ENCODE results near the gene MLX.
"Not testable (repeated sequence)": the region's sequence is repeated elsewhere in the genome, so short reads cannot be mapped to it uniquely, and the experiment has no call there.

MLX gene

DNA sequence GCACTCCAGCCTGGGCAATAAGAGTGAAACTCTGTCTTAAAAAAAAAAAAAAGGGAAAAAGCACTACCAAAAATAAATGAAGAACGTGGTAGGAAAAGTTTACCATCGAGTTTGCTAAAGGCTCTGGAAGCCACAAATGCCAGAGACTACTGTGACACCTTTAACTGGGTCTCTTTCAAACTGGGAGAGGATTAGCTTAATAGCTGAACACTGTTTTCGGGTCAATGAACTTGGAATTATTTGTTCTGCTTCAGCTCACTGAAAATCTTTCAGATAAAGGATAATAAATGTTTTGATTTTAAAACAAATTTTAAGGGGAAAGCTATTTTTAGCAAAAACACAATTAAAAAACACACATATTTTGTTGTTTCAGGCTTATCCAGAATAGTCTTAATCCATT is 40.9 kb downstream of the MLX start:
- in situ Hi-C loops (cut with HindIII; ENCODE audit: low pct_ligation_motif_present, low sequenced_read_pairs) = loop anchor here (10.0 kb wide), 1 partner anchor 57 kb away; no protein-coding TSS in a partner anchor
- peak overlapping the region; percentile 98 for H3K4me3 ChIP-seq (ENCODE audit: low read depth, low read length)
- H3K27ac ChIP-seq = no peak overlapping the region
- TF ChIP-seq, protein P1, sequence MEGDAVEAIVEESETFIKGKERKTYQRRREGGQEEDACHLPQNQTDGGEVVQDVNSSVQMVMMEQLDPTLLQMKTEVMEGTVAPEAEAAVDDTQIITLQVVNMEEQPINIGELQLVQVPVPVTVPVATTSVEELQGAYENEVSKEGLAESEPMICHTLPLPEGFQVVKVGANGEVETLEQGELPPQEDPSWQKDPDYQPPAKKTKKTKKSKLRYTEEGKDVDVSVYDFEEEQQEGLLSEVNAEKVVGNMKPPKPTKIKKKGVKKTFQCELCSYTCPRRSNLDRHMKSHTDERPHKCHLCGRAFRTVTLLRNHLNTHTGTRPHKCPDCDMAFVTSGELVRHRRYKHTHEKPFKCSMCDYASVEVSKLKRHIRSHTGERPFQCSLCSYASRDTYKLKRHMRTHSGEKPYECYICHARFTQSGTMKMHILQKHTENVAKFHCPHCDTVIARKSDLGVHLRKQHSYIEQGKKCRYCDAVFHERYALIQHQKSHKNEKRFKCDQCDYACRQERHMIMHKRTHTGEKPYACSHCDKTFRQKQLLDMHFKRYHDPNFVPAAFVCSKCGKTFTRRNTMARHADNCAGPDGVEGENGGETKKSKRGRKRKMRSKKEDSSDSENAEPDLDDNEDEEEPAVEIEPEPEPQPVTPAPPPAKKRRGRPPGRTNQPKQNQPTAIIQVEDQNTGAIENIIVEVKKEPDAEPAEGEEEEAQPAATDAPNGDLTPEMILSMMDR (IDR thresholded peaks at IDR 0.05; ENCODE audit: low read depth, low read length, missing control alignments) = no peak
- H3K27me3 ChIP-seq (replicated peaks) = no peaks in the 10 kb centered on the region
- peaks cover 8% of the 10 kb centered on the region for H3K36me3 ChIP-seq (replicated peaks)
- no peak for DNase-seq

DNA sequence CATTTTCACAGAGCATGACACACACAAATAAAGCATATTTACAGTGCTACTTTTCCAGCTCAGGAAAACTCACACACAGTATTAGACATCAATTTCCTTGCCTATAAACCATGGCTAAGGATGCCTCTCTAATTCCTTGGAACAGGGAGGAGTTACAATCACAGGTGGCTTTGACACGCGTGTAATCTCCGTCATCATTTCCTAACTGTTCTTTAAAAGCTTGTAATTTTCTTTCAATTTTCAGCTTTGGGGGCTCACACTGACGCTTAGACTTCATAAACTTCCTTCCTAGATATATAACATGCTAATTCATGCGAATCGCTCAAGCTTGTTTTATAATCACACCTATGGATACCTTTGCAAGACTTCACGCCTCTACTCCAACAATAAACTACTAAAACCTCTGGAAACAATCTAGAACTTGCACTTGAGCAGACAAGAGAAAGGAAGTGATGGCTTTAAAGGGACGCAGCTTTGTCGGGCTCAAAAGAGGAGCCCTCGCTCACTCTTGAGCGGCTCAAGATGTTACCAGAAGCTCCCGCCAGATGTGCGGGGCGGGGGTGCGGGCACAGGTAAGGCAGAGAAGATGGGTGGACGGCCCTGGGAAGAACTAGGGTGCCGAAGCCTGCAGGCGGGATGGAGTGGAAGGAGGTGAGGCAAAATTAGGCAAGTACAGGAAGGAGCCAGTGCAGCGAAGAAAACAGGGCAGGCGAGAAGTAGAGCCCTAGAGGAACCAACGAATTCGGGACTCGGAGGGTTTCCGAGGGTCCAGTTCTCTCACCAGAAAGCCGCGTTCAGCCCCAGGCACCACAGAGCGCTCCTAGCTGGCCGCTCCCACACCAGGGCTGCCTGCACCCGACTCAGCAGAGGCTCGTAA is 41.6 kb downstream of the MLX start:
- DNase-seq = no peak

DNA sequence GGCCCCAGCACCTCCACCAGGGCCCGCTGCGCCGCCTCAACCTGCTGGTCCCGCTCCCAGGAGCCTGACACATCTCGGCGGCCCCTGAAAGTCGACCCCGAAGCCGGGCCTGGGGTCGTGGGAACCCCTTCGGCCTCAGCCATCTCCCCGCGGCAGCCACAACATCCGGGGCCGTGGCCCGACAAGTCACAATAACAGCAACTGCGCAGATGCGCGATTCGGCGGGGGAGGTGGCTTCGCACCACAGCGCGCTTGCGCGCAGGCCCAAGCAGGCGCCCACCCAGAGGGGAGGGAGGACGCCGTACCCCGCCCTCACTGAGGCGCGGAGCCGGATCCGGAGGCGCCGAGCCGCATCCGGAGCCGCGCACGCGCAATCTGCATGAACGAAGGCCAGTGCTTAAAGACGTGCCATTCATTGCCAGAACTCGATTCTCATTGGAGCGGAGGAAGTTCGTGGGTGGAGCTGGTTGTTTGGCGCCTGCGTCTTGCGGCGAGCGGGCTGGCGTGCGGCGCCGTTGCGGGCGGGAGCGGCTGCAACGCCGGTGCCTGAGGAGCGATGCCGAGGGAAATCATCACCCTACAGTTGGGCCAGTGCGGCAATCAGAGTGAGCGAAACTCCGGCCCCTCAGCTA is 42.4 kb downstream of the MLX start, which contains the start of the genes RETREG3 and TUBG1:
RETREG3 (minus strand) TSS at position 193 of the 632 bp plus-strand sequence; CDS start at position 143, 50 bp downstream.
TUBG1 (plus strand) TSS at position 502 of the 632 bp plus-strand sequence; CDS start at position 557, 55 bp downstream.
- TF ChIP-seq, protein P1 (IDR thresholded peaks at IDR 0.05; ENCODE audit: low read depth, low read length, missing control alignments) = peak; percentile 68
- peak within 1 kb of the TSS; percentile 83 for H3K27ac ChIP-seq
- DNase-seq = peak; percentile 99
- no peaks in the 10 kb centered on the region for H3K27me3 ChIP-seq (replicated peaks)
- peak within 1 kb of the TSS; percentile 98 for H3K4me3 ChIP-seq (ENCODE audit: low read depth, low read length)
- in situ Hi-C loops (cut with HindIII; ENCODE audit: low pct_ligation_motif_present, low sequenced_read_pairs) = loop anchor here (10.0 kb wide), 1 partner anchor 56 kb away; no protein-coding TSS in a partner anchor
- H3K36me3 ChIP-seq (replicated peaks) = peaks cover 21% of the 10 kb centered on the region

More for the DNA sequence above, 41.6 kb downstream of the MLX start:
- Histone ChIP-seq H3K36me3 (replicated peaks) (peaks cover 16% of the 10 kb centered on the region), H3K4me3 (ENCODE audit: low read depth, low read length) (peak overlapping the region; percentile 98), H3K27me3 (replicated peaks) (no peaks in the 10 kb centered on the region), H3K27ac (peak overlapping the region; percentile 83)
- in situ Hi-C loops (cut with HindIII; ENCODE audit: low pct_ligation_motif_present, low sequenced_read_pairs) = loop anchor here (10.0 kb wide), 1 partner anchor 56 kb away; no protein-coding TSS in a partner anchor
- TF ChIP-seq, protein P1 (IDR thresholded peaks at IDR 0.05; ENCODE audit: low read depth, low read length, missing control alignments) = no peak

DNA sequence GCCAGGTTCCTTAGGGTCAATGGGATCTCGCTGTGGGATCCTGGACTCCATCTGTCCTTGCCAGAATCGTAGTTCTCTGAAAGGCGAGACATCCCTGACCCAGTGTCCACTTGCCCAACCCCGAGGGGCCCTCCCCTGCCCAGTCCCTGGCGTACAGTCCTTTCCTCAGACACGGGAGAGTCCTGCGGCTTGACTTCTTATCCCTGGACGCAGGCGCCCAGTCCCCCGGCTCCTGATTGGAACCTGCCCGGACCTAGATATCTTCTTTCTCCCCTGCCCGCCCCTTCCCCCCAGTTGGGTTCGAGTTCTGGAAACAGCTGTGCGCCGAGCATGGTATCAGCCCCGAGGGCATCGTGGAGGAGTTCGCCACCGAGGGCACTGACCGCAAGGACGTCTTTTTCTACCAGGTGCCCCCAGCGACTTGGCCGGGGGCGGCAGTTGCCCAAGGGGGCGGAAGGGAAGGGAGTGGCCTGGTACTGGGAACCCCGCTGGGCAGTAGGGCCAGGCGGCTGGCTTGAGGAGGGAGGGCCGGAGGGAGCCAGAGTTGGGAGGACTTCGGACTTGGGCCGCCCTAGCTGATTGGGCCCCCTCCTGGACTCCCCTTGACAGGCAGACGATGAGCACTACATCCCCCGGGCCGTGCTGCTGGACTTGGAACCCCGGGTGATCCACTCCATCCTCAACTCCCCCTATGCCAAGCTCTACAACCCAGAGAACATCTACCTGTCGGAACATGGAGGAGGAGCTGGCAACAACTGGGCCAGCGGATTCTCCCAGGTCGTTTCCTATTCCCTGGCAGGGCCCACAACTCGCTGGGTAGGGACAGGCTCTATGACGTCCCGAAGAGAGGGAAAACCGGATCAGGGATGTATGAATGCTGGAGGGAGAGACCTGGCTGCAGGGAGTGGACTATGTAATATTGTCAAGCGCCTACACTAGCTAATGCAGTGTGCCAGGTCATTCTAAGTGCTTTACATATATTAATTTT is 43.2 kb downstream of the MLX start:
- in situ Hi-C loops (cut with HindIII; ENCODE audit: low pct_ligation_motif_present, low sequenced_read_pairs) = loop anchor here (10.0 kb wide), 1 partner anchor 55 kb away; no protein-coding TSS in a partner anchor
- H3K27ac ChIP-seq = peak overlapping the region; percentile 41
- DNase-seq; H3K27me3 ChIP-seq (replicated peaks): not testable (repeated sequence)
- H3K36me3 ChIP-seq (replicated peaks) = peaks cover 29% of the 10 kb centered on the region
- H3K4me3 ChIP-seq (ENCODE audit: low read depth, low read length) = peak overlapping the region; percentile 85

DNA sequence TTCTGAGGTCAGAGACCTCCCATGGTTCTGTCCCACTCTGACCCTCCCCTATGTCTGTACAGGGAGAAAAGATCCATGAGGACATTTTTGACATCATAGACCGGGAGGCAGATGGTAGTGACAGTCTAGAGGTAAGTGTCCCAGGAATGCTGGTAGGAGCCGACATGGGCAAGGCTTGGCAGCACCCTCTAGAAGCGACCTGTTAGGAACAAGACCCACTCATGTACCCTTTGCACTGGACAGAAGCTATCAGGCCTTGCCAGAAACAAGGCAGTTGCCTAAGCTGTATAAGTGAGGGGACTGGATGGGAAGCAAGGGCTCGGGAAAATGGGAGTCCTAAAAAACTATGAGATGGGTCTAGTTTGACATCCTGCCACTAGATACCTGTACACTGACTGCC is 45.1 kb downstream of the MLX start:
- Histone ChIP-seq H3K27ac (no peak overlapping the region), H3K36me3 (replicated peaks) (peaks cover 33% of the 10 kb centered on the region), H3K27me3 (replicated peaks) (no peaks in the 10 kb centered on the region), H3K4me3 (ENCODE audit: low read depth, low read length) (no peak overlapping the region)
- TF ChIP-seq, protein P1 (IDR thresholded peaks at IDR 0.05; ENCODE audit: low read depth, low read length, missing control alignments) = no peak
- no peak for DNase-seq
- in situ Hi-C loops (cut with HindIII; ENCODE audit: low pct_ligation_motif_present, low sequenced_read_pairs) = no loop called here

Data from brain microvascular endothelial cell (primary cell).